Trophoblast cell (in vitro differentiated cells and primary cell): ENCODE data around the gene TTN.

Experiments
- DNase-seq, 2 donors: peaks; one replicate each; pipeline ENCODE4 v3.0.0-alpha.2; 2016
- H2AFZ ChIP-seq: 2 replicates; pipeline ENCODE4 v1.6.1; 2013; ENCODE audit warnings: low read length, moderate library complexity, mild to moderate bottlenecking; ENCODE audit not compliant: insufficient read depth, poor library complexity
- H2AK5ac ChIP-seq: 2 replicates; pipeline ENCODE4 v1.6.1; 2013; ENCODE audit warnings: mild to moderate bottlenecking, low read length
- H2BK120ac ChIP-seq: 2 replicates; pipeline ENCODE4 v1.6.1; 2013; ENCODE audit warnings: low read length, mild to moderate bottlenecking, moderate library complexity; ENCODE audit not compliant: insufficient read depth, poor library complexity
- H2BK12ac ChIP-seq: 2 replicates; pipeline ENCODE4 v1.6.1; 2013; ENCODE audit warnings: mild to moderate bottlenecking, low read length, moderate library complexity
- H2BK5ac ChIP-seq: 2 replicates; pipeline ENCODE4 v1.6.1; 2013; ENCODE audit warnings: low read length, low read depth, moderate library complexity, mild to moderate bottlenecking; ENCODE audit not compliant: poor library complexity
- H3K14ac ChIP-seq: 2 replicates; pipeline ENCODE4 v1.6.1; 2013; ENCODE audit warnings: mild to moderate bottlenecking, low read length
- H3K18ac ChIP-seq: 2 replicates; pipeline ENCODE4 v1.6.1; 2013; ENCODE audit warnings: mild to moderate bottlenecking, low read length
- H3K23ac ChIP-seq: 2 replicates; pipeline ENCODE4 v1.6.1; 2013; ENCODE audit warnings: low read length
- H3K27ac ChIP-seq: 2 replicates; pipeline ENCODE4 v1.5.1; 2013; ENCODE audit warnings: low read depth, mild to moderate bottlenecking, inconsistent platforms, low read length, moderate library complexity
- H3K27me3 ChIP-seq: 2 replicates; pipeline ENCODE4 v1.6.1; 2013; ENCODE audit warnings: inconsistent platforms, mild to moderate bottlenecking, low read length, moderate library complexity; ENCODE audit not compliant: insufficient read depth
- H3K36me3 ChIP-seq, 2 experiments: 1 replicate in 1 of 2; 2 replicates in 1 of 2; pipeline ENCODE4 v1.6.1; 2013; ENCODE audit warnings: low read length in 2 of 2, mild to moderate bottlenecking in 2 of 2, moderate library complexity in 1 of 2; ENCODE audit not compliant: insufficient read depth in 2 of 2, control insufficient read depth in 1 of 2
- H3K4ac ChIP-seq: 2 replicates; pipeline ENCODE4 v1.6.1; 2013; ENCODE audit warnings: low read depth, mild to moderate bottlenecking, low read length, moderate library complexity
- H3K4me1 ChIP-seq, 2 experiments: 1 replicate in 1 of 2; 2 replicates in 1 of 2; pipeline ENCODE4 v1.6.1; 2013; ENCODE audit warnings: low read length in 2 of 2, mild to moderate bottlenecking in 2 of 2, moderate library complexity in 1 of 2; ENCODE audit not compliant: insufficient read depth in 2 of 2, control insufficient read depth in 1 of 2
- H3K4me2 ChIP-seq: 2 replicates; pipeline ENCODE4 v1.6.1; 2013; ENCODE audit warnings: inconsistent platforms, mild to moderate bottlenecking, low read length, moderate library complexity
- H3K4me3 ChIP-seq: 2 replicates; pipeline ENCODE4 v1.5.1; 2013; ENCODE audit warnings: mild to moderate bottlenecking, low read depth, low read length, inconsistent platforms
- H3K79me1 ChIP-seq: one replicate; pipeline ENCODE4 v1.6.1; 2013; ENCODE audit warnings: low read length
- H3K79me2 ChIP-seq: 2 replicates; pipeline ENCODE4 v1.6.1; 2013; ENCODE audit warnings: low read length, mild to moderate bottlenecking; ENCODE audit not compliant: control insufficient read depth, insufficient read depth, poor library complexity
- H3K9ac ChIP-seq: 2 replicates; pipeline ENCODE4 v1.6.1; 2013; ENCODE audit warnings: mild to moderate bottlenecking, low read length
- H3K9me3 ChIP-seq: 2 replicates; pipeline ENCODE4 v1.6.1; 2013; ENCODE audit warnings: low read depth, mild to moderate bottlenecking, control low read depth, inconsistent platforms, low read length; ENCODE audit not compliant: insufficient read depth
- H4K12ac ChIP-seq: 2 replicates; pipeline ENCODE4 v1.6.1; 2013; ENCODE audit warnings: low read depth, mild to moderate bottlenecking, low read length, moderate library complexity
- H4K8ac ChIP-seq: 2 replicates; pipeline ENCODE4 v1.6.1; 2013; ENCODE audit warnings: low read depth, mild to moderate bottlenecking, low read length, moderate library complexity
- H4K91ac ChIP-seq: one replicate; pipeline ENCODE4 v1.6.1; 2013; ENCODE audit warnings: low read depth, mild to moderate bottlenecking, low read length, moderate library complexity
- WGBS: extraction: QIAGEN DNeasy Blood & Tissue Kit; methylation state at CpG from one replicate; pipeline ENCODE4 v1.1.7; 2013; ENCODE audit warnings: missing lambda C conversion rate; ENCODE audit not compliant: insufficient read length, insufficient coverage; ENCODE audit errors: extremely low coverage; 5-methylcytosine and 5-hydroxymethylcytosine counted together

The TTN gene

GRCh38 chr2:178478130-178478438 is 329.1 kb downstream of the TTN start:
- H3K27me3 ChIP-seq, result no peaks in the 10 kb centered on the region
- WGBS, result no CpG with 5 or more reads among the region's 10 CpGs
- peaks cover 0 to 2% of the 10 kb centered on the region in 2 experiments for H3K4me1 ChIP-seq
- peak; percentile 19 to 57 for DNase-seq
- no peak overlapping the region for H2BK120ac ChIP-seq
- no peaks in the 10 kb centered on the region for H3K36me3 ChIP-seq
- H3K4ac ChIP-seq, result no peak overlapping the region
- H3K9me3 ChIP-seq, result no peaks in the 10 kb centered on the region
- no peak overlapping the region for H3K14ac ChIP-seq
- no peak overlapping the region for H2BK12ac ChIP-seq
- H3K18ac ChIP-seq, result no peak overlapping the region
- no peak overlapping the region for H3K23ac ChIP-seq
- H3K9ac ChIP-seq, result peak overlapping the region; percentile 9
- peaks cover 2% of the 10 kb centered on the region for H3K79me1 ChIP-seq
- no peak overlapping the region for H2AK5ac ChIP-seq
- no peaks in the 10 kb centered on the region for H3K79me2 ChIP-seq
- peak overlapping the region; percentile 75 for H2AFZ ChIP-seq
- H2BK5ac ChIP-seq, result no peak overlapping the region
- peak overlapping the region; percentile 46 for H4K8ac ChIP-seq
- H3K4me2 ChIP-seq, result peak overlapping the region; percentile 97
- no peak overlapping the region for H4K91ac ChIP-seq
- H3K27ac ChIP-seq, result no peak overlapping the region
- peak overlapping the region; percentile 71 for H3K4me3 ChIP-seq
- H4K12ac ChIP-seq, result no peak overlapping the region

GRCh38 chr2:178477443-178478129 is 329.6 kb downstream of the TTN start:
- Histone ChIP-seq H2BK5ac (no peak overlapping the region), H3K9ac (no peak overlapping the region), H2BK12ac (no peak overlapping the region), H2AK5ac (no peak overlapping the region), H4K8ac (no peak overlapping the region), H3K27ac (no peak overlapping the region), H2AFZ (no peak overlapping the region), H3K4ac (no peak overlapping the region), H3K4me2 (peak overlapping the region; percentile 97), H4K12ac (no peak overlapping the region), H2BK120ac (no peak overlapping the region), H3K14ac (no peak overlapping the region), H3K79me1 (peaks cover 2% of the 10 kb centered on the region), H3K4me3 (no peak overlapping the region), H4K91ac (no peak overlapping the region), H3K18ac (no peak overlapping the region), H3K23ac (no peak overlapping the region), H3K36me3 (no peaks in the 10 kb centered on the region), H3K27me3 (no peaks in the 10 kb centered on the region), H3K4me1 (peaks cover 0 to 2% of the 10 kb centered on the region in 2 experiments), H3K79me2 (no peaks in the 10 kb centered on the region), H3K9me3 (no peaks in the 10 kb centered on the region)
- no CpG with 5 or more reads among the region's 3 CpGs for WGBS
- no peak for DNase-seq

GRCh38 chr2:178476477-178476876 is 330.7 kb downstream of the TTN start:
- H3K4me2 ChIP-seq, result no peak overlapping the region
- no peaks in the 10 kb centered on the region for H3K79me2 ChIP-seq
- H4K12ac ChIP-seq, result no peak overlapping the region
- H3K18ac ChIP-seq, result no peak overlapping the region
- no peak overlapping the region for H3K23ac ChIP-seq
- peaks cover 0 to 2% of the 10 kb centered on the region in 2 experiments for H3K4me1 ChIP-seq
- no peak overlapping the region for H3K14ac ChIP-seq
- H3K4me3 ChIP-seq, result no peak overlapping the region
- H2BK5ac ChIP-seq, result no peak overlapping the region
- peaks cover 2% of the 10 kb centered on the region for H3K79me1 ChIP-seq
- no peak overlapping the region for H4K8ac ChIP-seq
- H3K9ac ChIP-seq, result no peak overlapping the region
- no peak overlapping the region for H2AFZ ChIP-seq
- H2BK120ac ChIP-seq, result no peak overlapping the region
- H3K36me3 ChIP-seq, result no peaks in the 10 kb centered on the region
- no peaks in the 10 kb centered on the region for H3K9me3 ChIP-seq
- H2AK5ac ChIP-seq, result no peak overlapping the region
- H3K27me3 ChIP-seq, result no peaks in the 10 kb centered on the region
- no peak overlapping the region for H3K4ac ChIP-seq
- DNase-seq, result no peak
- no peak overlapping the region for H4K91ac ChIP-seq
- H3K27ac ChIP-seq, result no peak overlapping the region
- H2BK12ac ChIP-seq, result no peak overlapping the region
